Measurements from ENCODE around the gene FOXG1.
A peak's percentile ranks its signal among the peaks of the same experiment; 100 is the strongest.

Gene FOXG1

DNA sequence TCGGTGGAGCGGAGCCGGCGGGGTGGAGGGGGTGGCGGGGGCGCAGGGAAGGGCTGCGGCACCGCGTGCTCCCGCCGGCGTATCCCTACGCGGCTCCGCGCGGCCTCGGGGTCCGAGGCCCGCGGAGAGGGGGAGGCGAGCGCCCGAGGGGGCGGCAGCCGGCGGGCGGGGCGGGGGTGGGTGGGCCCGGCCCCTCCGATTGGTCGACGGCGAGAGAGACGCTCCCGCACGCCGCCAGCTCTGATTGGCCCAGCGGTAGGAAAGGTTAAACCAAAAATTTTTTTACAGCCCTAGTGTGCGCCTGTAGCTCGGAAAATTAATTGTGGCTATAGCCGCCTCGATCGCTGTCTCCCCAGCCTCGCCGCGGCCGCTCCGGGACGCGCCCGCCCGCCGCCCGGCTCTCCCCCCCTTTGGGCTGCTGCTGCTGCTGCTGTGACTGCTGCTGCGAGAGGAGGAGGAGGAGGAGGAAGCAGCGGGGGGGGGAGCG is at the start of gene FOXG1:
FOXG1 (plus strand) TSS at position 319 of the 487 bp plus-strand sequence. CDS start 493 bp downstream, outside the sequence.
- no peak for DNase-seq (ENCODE audit: low spot score)

DNA sequence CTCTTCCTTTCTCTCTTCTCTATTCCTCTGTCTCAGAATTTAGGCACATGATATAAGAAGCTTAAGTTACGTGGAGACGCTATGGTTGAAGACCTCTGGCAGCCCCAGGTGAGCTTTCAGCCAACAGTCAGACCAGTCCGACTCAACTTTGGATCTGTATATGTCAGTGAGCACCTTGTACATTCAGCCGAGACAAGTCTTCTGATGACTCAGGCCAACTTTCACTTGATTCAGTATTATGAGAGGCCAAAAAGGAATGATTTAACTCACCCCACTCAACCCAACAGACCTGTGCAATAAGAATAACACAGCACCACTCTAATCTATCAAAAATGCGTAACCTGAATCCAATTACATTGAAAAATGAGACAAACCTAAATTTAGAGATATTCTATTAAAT is 47.5 kb upstream of the FOXG1 start:
- no peak for DNase-seq (ENCODE audit: low spot score)

DNA sequence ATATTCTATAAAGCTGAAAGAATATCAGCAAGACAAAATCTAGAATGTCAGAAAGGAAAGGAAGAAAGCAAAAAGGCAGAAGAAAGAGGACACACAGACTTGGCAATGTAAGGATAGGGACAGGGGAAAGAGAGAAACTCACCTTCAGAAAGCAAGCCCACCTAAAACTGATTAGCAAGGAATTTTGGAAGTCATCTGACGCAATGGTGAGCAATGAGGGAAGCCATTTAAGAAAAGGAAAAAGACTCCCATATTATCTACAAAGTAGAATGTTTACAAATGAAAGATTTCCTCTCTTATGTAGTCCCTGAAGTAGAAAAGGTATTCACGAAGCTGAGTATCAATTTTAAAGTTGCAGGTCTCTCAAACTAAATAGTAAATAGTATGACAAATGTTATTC is 35.2 kb upstream of the FOXG1 start:
- DNase-seq (ENCODE audit: low spot score): no peak

DNA sequence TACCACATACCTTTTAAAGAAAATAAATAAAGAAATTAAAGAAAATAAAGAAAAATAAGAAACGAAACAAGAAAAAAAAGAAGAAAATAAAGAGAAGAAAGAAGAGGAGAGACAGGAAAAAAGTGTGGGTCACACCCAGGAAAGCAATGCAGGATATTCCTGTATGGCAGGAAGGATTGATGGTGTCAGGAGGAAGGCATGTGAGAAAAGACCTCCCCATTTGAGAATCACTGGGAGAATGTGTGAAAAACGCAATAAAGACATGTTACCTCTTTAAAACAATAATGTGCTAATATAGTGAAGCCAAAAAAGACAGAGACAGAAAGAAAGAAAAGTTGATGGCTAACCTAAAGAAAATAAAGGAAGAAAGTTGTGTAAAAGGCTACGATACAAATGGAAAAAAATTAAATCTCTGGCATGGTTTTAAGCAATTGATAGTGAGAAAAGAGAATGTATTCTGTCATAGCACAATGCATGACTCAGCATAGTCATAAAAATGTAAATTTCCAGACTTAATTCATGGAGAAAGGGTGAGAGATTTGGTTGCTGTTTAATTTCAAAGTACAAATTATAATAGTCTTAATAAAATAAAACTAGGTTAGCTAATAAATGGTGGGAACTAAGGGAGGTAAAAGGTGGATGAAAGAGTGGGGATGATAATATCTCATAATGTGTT is 24.3 kb upstream of the FOXG1 start:
- no peak for DNase-seq (ENCODE audit: low spot score)

DNA sequence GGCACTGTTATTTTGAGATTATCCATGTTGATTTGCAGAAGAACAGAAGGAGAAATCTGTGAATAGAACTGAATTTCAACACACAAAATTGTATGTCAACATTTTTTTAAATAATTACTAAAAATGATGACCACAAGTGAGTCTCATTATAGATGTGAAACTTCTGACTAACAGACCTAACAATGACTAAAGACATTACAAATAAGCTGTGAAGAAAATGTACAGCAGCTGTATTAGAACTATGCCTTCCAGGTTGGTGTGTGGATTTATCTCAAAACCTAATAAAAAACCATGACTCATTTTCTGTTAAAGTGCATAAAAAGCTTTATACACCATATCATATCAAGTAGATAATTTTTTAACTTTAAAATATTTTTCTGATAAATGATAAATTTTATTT is 22.5 kb upstream of the FOXG1 start:
- no peak for DNase-seq (ENCODE audit: low spot score)

DNA sequence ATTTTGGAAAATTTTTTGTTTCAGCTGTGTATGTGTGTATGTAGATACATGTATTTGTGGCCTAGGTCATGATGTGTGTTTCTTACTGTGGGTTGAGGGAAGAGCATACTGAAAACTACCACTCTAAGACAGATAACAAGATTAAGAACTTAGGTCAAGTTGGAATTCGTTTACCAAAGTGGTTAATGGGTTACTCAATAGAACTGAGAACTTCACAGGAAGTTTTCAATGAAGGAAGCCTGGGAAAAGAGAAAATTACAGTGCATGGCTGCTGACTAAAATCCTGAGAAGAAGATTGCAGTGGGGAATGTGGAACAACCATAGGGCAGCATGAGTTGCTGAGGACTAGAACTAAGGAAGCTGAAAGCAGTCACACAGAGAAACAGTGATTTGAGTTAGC is 21.4 kb upstream of the FOXG1 start:
- no peak for DNase-seq (ENCODE audit: low spot score)

DNA sequence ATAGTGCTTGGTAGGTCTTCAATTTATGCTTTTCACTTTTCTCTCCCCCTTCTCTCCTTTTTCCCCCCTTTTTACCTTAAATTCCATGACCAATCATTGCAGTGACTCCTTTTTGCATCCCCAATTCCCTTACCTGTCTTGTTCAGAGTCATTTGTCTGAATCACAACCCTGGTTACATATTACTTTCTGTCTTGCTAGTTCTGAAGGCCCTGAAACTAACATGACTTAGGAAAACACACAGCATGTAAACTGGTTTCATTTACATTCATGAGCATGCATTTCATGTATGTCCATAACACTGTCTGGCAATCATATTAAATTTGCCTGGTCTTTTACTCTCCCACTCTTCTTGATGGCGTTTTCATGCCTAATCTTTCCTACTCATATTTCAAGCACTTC is 20.3 kb upstream of the FOXG1 start:
- DNase-seq (ENCODE audit: low spot score): no peak

DNA sequence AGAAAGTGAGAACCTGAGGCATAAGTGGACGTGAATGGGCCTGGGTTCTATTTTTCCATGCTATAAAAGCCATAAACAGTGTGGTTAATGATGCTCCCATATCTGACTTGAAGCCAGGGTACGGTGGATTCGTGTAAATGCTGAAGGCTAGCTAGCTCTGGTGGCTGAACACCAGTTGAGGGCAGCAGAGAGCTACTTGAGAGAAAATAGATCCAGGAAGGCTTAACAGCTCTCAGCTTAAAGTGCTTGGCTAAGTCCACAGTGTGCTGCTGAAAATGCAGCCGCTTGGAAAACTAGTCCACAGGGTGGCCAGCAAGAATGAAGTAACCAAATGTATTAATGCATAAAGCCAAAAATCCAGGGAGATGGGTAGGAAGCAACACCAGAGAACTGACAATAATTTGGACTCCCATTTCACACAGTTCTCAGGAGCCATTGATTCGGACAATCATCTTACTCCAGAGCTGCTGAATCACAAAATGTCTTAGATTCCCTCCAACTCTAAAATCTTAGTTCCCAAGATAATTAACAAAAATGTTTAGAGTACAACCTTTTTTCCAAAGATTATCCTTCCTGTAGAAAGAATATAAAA is 15.0 kb upstream of the FOXG1 start:
- peak; percentile 30 for DNase-seq (ENCODE audit: low spot score)

DNA sequence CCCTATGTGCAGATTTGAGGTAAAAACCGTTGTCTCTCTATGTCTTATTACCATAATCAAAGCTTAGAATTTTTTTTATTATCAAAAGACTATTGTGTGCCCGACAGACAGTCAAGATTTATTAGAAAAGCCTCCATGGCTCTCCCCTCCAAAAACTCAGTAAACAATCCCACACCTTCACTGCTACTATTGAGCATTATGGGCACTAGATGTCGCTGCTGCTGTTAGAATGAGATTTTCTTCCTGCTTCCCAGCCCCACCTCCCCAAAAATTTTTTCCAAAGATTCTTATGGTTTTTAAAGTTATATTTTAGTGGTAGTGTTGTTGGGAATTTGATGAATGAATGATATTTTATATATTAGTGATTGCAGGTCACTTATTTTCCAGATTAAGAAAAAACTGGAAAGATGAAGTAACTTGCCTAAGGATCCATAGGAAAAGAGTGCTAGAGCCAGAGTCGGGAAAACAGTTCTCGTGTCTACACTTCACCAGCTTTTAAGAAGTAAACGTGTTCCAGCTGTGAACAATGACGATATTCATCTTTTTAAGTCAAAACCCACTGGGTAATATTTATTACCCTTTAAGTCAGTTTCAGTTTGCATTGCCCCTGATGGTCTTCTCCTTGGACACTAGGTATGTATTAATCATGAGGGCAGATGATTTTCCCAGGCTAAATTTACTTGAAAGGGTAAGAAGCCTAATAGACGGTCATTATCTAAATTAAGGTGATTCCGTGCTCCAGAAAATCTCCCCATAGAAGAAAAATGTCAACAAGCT is 12.2 kb upstream of the FOXG1 start:
- peak; percentile 26 for DNase-seq (ENCODE audit: low spot score)

DNA sequence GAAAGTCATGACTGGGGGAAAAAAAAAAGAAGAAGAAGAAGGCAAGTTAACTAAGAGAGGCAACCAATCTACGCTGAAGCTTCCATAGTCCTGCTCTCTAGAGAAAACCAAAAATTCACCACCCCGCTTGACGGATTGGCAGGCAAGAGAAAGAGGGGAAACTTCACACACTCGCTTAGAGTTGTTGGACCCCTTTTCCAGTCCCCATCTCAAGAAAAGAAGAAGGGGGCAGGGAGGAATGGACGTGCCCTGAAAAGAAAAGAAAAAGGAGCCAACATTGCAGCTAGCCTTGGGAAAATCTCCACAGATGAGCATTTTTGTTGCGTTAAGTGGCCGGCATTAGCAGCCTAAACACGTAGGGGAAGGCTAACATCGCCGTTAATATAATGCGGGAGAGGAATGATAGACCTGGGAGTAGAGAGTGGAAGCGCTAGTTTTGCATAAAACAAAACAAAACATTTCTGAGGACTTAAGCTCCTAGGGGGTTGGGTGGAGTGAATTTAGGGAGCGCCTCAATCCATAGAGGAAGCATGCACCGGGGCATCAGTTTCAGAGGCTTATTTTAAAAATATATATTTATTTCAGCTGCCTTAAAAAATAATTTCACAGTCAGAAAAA is 11.3 kb upstream of the FOXG1 start:
- no peak for DNase-seq (ENCODE audit: low spot score)

DNA sequence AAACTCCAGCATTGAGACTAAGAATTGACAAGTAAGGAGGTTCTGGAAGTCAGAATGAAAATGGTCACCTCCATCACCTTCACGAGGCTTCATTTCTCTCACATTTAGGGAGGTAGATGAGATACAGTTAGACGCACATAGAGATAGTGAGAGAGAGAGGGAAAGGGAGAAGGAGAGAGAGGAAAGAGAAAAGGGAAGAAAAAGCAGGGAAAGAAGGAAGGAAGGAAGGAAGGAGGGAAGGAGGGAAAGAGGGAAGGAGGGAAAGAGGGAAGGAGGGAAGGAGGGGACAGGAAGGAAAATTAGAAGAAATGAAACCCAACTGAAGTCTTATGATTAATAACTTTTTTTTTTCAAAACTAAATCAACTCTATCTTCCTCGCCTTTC is 10.7 kb upstream of the FOXG1 start:
- no peak for DNase-seq (ENCODE audit: low spot score)

DNA sequence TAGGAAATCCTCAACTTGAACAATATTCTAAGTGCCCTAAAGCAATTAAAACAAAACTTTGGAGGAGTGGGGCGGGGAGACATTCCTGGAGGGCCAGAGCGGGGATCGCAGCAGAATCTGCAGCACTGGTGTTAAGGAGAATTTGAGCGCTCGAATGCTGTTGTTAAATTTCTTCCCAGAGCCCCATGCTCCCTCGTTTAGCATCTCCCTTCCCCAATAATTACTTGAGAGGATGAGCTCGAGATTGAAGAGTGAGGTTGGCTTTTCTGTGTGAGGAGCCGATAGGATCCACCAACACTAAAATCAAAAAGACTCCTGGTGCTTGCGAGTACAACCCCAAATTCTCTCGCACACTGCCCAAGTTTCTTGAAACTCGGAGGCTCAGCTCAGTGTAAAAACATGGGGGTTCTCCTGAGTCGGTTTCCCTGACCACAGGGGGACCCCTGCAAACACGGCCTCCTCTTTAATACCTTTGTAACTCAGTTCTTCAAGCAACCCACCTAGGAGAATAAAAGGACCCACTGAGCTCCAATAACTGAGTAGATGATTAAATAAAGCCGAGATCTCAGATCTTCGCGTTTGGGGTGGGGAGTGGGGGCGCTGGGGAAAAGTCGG is 10.2 kb upstream of the FOXG1 start:
- DNase-seq (ENCODE audit: low spot score): no peak

DNA sequence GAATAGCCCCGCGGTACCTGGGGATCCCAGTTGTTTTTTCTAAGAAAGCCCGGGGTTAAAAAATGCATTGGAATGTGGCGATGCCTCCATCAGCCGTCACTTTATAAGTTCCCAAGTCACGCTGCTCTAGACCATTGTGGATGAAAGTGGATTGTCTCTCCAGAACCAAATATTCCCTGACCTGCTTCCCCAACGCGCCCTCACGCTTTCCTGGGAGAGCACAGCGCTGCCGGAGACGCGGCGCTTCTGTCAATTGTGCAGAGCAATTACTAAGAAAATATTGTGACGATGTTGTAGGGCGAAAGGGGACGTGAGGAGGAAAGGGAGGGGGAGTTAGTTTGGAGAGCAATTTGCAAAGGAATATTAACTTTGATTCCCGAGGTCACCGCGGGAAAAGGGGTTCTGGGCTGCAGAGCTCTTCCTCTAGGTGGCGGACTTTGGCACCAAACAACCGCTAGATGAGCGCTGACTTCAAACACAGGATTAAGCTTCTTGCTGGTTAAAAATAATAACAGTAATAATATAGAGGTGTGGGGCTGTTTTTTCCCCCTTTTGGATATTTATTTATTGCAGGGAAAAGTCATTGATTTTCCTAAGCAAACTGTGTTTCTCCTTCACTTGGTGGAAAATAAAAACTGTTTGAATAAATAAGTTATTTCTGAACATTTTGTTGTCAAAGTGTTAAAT is 9.6 kb upstream of the FOXG1 start:
- peak; percentile 9 for DNase-seq (ENCODE audit: low spot score)

DNA sequence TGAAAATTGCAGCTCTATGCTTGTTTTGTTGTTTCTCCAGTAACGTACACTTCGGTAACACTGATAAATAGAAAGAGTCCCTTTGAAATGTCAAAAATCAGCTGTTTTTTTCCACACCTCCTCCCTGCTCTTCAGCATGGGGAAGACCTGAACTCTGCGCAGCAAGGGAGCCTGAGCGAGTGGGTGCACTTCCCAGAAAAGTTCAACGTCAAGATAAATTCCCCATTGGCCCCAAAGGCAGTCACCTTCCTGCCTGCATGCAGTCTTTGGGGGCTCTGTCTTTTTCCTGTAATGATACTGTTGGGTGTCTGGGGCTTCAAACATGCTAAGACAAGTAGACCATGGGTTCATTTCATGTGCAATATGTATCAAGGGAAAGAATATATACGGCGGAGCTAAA is 8.8 kb upstream of the FOXG1 start:
- DNase-seq (ENCODE audit: low spot score): no peak

DNA sequence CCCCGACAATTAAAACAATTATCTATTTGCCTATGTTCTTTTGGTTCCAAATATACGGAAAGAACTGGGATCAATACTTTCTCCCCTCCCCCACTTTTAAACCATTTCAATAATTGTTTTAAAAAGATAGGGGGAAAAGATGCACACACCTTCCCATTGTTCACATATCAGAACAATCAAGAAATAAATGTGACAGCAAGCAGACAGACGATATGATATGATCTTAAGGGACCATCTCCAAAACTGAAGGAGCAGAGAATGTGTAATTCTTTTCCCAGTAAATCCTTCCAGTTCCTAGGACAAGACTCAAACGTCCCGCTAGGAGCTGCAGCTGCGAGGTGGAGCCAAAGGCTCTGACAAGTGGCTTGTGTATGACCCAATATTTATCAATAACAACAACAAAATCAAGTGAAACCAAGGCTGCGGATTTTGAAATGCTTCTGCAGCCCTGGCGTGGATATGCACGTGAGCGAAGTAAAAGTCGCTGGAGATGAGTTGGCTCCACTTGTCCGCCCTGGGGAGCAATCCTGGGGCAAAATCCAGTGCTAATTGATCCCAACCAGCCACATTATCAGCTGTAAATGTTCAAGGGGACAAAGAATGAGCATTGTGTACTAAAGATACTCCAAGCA is 8.2 kb upstream of the FOXG1 start:
- DNase-seq (ENCODE audit: low spot score): no peak

DNA sequence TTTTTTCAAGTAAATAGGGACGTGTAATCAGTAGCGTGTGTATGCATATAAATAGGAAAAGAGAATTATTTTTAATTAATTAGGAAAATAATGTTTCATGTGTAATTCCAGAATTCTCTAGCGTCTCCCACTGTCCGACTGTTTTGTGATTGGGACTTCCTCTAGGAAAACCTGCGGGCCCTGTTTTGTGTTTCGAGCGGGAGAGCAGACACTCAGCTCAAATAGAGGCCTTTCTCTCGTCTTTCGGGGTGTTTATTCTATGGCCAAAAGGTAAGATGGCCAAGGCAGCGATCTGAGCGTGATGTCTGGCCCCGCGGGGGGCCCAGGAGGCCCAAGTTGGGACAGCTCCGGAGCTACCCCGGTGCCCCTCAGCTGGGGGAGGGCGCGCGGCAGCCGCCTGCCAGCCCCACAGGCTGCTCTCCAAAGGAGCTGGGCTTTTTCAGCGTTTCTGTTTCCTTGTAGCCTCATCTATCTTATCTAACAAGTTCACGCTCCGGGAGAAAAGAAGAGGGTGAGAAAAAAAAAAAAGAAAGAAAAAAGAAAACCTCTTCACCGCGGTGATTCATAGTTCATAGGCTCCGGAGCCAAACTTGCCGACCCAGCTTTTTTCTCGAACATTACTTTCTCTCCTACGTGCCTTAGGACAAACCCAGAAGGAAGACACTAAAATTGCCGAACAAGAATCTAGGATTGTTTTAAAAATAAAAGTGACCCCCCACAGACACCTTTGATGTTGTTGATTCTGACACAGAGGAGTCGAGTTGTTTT is 7.5 kb upstream of the FOXG1 start:
- no peak for DNase-seq (ENCODE audit: low spot score)

DNA sequence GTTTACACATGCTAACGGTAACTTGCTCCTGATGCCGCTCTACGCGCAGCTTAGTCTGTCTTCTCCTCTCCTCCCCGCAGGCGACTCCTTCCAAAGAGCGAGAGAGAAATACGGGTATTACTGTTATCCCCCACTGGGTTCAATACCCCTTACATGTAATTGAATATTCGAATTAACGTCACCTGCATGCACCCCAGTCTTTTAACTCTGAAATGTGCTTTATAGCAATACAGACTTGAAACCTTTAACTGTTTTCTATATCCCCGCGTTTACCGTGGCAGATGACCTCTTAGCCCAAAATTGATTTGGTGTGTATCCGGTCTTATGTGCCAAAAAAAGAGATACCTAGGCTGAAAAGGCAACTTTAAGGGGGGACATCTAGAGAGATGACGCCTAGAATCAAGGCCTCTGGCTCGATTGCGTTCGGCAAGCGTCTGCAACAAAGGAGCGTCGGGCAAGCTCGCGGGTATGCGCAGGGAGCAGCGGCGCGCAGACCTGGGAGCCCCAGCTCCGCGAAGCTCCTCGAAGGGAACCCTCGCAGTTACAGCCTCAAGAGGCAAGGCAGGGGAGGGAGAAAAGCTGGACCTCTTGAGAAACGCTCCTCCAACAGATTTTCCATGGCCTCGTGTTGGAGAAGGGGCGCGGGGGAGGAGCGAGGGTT is 6.8 kb upstream of the FOXG1 start:
- no peak for DNase-seq (ENCODE audit: low spot score)

DNA sequence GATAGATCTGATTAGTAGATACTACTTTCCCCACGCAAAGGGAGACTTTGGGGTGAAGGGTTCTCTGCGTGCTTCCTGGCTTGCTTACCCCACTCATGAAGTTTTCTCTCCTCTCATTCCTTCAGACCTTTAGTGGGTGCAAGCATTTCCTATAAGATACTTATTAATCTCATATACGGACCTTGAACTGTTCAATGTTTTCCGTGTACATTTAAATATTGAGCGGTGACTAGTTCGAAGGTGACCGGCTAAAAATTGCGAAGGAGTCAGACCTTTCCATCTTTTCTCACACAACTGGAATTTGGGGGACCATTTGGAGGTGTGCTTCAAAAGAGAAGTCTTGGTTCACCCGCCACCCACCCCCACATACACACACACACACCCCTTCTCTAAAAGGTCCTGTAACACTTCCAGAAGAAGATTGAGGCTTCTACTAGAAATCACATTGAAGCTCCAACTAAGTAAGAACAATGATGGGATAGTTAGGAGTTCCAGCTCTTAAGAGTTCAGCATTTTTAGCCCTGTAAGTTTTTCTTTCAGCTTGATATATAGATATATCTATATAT is 6.1 kb upstream of the FOXG1 start:
- no peak for DNase-seq (ENCODE audit: low spot score)

DNA sequence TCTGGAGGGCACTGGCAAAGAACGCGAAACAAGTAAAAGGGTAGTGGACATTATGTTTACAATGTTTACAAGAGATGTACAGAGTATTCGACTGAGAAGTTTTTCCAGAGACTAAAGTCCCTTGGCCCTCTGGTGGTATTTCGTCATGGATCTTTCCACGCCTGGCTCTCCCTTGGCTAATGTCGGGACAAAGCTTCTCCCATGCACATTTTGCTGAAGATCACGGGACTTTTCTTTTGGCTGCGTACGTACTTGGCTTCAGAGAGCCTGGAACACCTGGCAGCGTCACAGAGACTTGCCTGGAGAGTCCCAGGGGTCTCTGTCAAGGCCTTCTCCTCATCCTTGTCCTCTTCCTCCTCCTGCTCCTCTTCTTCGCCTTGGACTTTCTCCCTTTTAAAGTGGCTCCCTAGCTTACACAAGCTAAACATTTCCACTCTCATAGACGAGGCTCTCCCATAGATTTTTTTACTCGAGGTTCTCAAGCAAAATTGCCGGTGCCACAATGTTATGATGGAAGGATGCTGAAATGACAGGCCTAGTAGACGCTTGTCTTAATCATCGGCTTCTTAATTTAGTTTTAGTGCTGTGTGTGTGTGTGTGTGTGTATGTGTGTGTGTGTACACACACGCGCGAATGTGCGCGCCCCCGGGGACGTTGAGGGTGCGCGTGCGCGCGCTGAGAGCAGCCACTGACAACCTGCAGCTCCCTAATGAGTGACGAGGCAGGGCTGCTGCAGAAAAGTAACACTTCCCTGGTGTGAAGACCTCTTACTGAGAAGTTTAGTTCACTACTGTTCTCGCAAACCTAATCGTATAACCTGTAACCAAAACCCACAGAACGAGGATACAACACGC is 4.9 kb upstream of the FOXG1 start:
- no peak for DNase-seq (ENCODE audit: low spot score)
